Fibroblast of lung (primary cell): ENCODE results near the gene EXOC1L.

Source experiments
- CTCF ChIP-seq, 2 donors: IDR thresholded peaks in 1 of 2; conservative IDR thresholded peaks in 1 of 2; 1 replicate in 1 of 2; 2 replicates in 1 of 2; pipeline ENCODE4 v1.5.1; 2011 to 2012; ENCODE audit warnings: low read length in 2 of 2, control low read depth in 1 of 2, inconsistent platforms in 1 of 2, low read depth in 1 of 2, mild to moderate bottlenecking in 1 of 2
- EZH2 ChIP-seq: IDR thresholded peaks from 2 replicates; pipeline ENCODE4 v1.5.1; 2012; ENCODE audit warnings: low read length, control low read depth, mild to moderate bottlenecking; ENCODE audit errors: missing control alignments

GRCh38 chr4:55808186-55808585 lies 11.4 kb upstream of the EXOC1L start:
- TF ChIP-seq CTCF (conservative IDR thresholded peaks at IDR 0.05 in 1 of 2, IDR thresholded peaks at IDR 0.05 in 1 of 2; ENCODE audit: low read depth in 1 of 2, low read length in 2 of 2) (no peak), EZH2 (no peak)
